Calu3 (cell line): ENCODE results near the gene FBN3. TPM values are rescaled to one million over a fixed set of nuclear protein-coding genes. Genes with fewer than 3 reads are reported as not detected.

Experiments
- BruUV-seq: library from RNA; stranded (reverse); fragments of 400-500 nt; replicated peaks from 2 replicates; lab custom pipeline; 2021; lab: Mats Ljungman, UMichigan
- CTCF ChIA-PET: fragments of 300-600 bp; sonication (Branson Sonifier 250); formaldehyde crosslinking; loops from one replicate; lab custom pipeline; 2022; ENCODE audit warnings: antibody characterized with exemption; lab: Charles Lee
- DNase-seq: peaks from one replicate; pipeline ENCODE4 v3.0.0; 2022
- H3K27ac Mint-ChIP-seq: one replicate; pipeline ENCODE4 v1.8.0; 2022; ENCODE audit warnings: mixed read lengths; ENCODE audit not compliant: unreplicated experiment
- H3K27me3 Mint-ChIP-seq: one replicate; pipeline ENCODE4 v1.8.0; 2022; ENCODE audit warnings: mixed read lengths; ENCODE audit not compliant: unreplicated experiment
- H3K36me3 Mint-ChIP-seq: one replicate; pipeline ENCODE4 v1.8.0; 2022; ENCODE audit warnings: mild to moderate bottlenecking, moderate library complexity, mixed read lengths; ENCODE audit not compliant: insufficient read depth, unreplicated experiment
- H3K4me1 Mint-ChIP-seq: one replicate; pipeline ENCODE4 v1.8.0; 2022; ENCODE audit warnings: mild to moderate bottlenecking, low read depth, mixed read lengths; ENCODE audit not compliant: unreplicated experiment
- H3K4me3 Mint-ChIP-seq: one replicate; pipeline ENCODE4 v1.8.0; 2022; ENCODE audit warnings: mild to moderate bottlenecking, low read depth, moderate library complexity, mixed read lengths; ENCODE audit not compliant: unreplicated experiment
- H3K9me3 Mint-ChIP-seq: one replicate; pipeline ENCODE4 v1.8.0; 2022; ENCODE audit warnings: low read depth, mixed read lengths; ENCODE audit not compliant: unreplicated experiment
- intact Hi-C: fragments of 100-400 bp; cut with micrococcal nuclease; formaldehyde crosslinking; loops from one replicate; pipeline ENCODE4 v1.10.0; 2022; ENCODE audit not compliant: unreplicated experiment
- total RNA-seq: library from RNA; stranded (reverse); gene quantifications from 2 replicates; pipeline ENCODE4 v1.2.3, GENCODE V29; 2022
- TF ChIP-seq, protein P1 (sequence below): fragments of 200-600 bp; IDR thresholded peaks from one replicate; pipeline ENCODE4 v1.8.0; 2022; ENCODE audit warnings: antibody characterized with exemption; ENCODE audit not compliant: unreplicated experiment

Gene FBN3
- total RNA-seq, 1 experiment from 2014 or later = not detected

DNA sequence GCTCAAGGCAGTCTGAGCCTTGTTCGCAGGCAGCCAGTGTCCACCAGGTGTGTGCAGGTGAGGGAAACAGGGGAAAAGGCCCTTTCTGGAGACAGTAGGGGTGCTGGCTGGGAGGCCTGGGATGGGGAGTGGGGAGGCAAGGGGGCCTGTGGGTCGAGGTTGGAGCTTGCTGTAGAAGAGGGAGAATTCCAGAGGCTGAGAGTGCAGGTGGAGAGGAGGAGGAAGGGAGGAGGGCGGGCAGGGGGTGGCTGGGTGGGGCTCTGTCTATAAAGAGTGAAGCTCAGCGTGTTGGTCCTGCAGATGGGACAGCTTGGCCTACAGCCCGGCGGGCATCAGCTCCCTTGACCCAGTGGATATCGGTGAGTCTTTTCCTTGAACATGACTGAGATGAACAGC is 96.9 kb downstream of the FBN3 start, which contains the start of gene CCL25:
Gene CCL25, plus strand, starts transcription at position 297 of the 396 bp plus-strand sequence. CDS start 290 bp downstream, outside the sequence.
- peaks cover under 1% of the 10 kb centered on the region for H3K27me3 Mint-ChIP-seq
- BruUV-seq = no TSS peak
- H3K9me3 Mint-ChIP-seq = no peaks in the 10 kb centered on the region
- H3K27ac Mint-ChIP-seq = no peak within 1 kb of the TSS
- no peak for DNase-seq
- TF ChIP-seq, protein P1, sequence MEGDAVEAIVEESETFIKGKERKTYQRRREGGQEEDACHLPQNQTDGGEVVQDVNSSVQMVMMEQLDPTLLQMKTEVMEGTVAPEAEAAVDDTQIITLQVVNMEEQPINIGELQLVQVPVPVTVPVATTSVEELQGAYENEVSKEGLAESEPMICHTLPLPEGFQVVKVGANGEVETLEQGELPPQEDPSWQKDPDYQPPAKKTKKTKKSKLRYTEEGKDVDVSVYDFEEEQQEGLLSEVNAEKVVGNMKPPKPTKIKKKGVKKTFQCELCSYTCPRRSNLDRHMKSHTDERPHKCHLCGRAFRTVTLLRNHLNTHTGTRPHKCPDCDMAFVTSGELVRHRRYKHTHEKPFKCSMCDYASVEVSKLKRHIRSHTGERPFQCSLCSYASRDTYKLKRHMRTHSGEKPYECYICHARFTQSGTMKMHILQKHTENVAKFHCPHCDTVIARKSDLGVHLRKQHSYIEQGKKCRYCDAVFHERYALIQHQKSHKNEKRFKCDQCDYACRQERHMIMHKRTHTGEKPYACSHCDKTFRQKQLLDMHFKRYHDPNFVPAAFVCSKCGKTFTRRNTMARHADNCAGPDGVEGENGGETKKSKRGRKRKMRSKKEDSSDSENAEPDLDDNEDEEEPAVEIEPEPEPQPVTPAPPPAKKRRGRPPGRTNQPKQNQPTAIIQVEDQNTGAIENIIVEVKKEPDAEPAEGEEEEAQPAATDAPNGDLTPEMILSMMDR = no peak
- H3K4me3 Mint-ChIP-seq = no peak within 1 kb of the TSS
- CTCF ChIA-PET = no interaction called here
- H3K4me1 Mint-ChIP-seq = no peaks in the 10 kb centered on the region
- H3K36me3 Mint-ChIP-seq = no peaks in the 10 kb centered on the region
- intact Hi-C loops = no loop called here

DNA sequence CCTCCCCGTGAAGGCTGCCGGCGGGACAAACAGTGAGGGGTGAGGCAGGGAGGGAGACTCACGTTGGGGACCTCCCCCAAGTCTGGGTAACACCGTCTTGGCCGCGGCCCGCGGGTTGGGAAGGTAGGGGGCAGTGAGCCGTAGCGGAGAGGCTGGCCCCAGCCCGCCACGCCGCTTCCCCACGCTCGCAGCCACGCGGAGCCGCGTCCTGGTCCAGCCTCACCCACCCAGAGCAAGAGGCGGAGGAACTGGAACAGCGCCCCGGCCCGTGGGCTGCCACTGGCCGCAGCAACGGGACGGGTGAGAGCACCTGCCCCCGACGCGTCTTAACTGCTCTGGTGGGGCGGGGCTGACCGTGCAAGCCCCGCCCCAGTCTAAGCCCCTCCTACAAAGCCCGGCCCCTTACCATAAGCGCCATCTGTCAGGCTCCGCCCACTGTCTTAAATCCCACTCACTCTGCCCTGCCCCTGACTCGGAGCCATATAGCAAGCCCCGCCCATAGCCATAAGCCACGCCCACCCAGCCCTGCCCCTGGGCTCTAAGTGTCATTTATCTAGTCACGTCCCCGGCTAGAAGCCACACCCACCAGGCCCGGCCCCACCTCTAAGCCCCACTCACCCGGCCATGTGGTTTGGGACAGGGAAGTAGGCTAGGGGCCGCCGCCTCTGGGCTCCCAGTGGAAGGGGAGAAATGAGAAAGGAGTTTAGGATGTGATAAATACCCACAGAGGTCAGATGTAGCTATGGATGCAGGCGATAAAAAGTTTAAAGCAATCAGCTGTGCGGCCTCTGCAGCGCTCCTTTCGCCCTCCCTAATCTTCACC is 98.9 kb downstream of the FBN3 start:
- Mint-ChIP-seq H3K27ac (no peak overlapping the region), H3K36me3 (no peaks in the 10 kb centered on the region), H3K4me1 (no peaks in the 10 kb centered on the region), H3K4me3 (no peak overlapping the region), H3K27me3 (peaks cover 13% of the 10 kb centered on the region), H3K9me3 (no peaks in the 10 kb centered on the region)
- peak; percentile 13 for DNase-seq
- TF ChIP-seq, protein P1 = no peak
- intact Hi-C loops = no loop called here
- CTCF ChIA-PET = no interaction called here
- BruUV-seq = no TSS peak

DNA sequence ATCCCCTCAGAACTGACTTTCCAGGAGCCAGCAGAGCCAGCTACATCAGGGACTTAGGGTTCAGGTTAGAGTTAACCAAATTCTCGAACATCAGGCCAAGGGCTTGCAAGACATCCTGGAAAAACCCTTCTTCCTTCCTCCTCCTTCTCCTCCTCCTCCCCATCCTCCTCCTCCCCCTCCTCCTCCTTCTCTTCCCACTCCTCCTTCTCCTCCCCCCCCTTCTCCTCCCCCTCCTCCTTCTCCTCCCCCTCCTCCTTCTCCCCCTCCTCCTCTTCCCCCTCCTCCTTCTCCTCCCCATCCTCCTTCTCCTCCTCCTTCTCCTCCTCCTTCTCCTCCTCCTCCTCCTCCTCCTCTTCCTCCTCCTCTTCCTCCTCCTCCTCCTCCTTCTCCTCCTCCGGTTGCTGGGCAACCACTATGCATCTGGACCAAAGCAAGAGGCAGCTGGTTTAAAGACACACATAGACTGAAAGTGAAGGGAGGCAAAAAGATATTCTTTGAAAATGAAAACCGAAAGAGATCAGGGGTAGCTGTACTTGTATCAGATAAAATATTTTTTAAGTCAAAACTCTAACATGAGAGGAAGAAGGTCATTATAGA is 102.7 kb downstream of the FBN3 start:
- Mint-ChIP-seq H3K4me1 (no peaks in the 10 kb centered on the region), H3K36me3 (no peaks in the 10 kb centered on the region), H3K9me3 (no peaks in the 10 kb centered on the region), H3K27me3 (peaks cover 13% of the 10 kb centered on the region), H3K27ac (no peak overlapping the region), H3K4me3 (no peak overlapping the region)
- TF ChIP-seq, protein P1 = no peak
- DNase-seq = no peak
- no TSS peak for BruUV-seq
- intact Hi-C loops = no loop called here
- CTCF ChIA-PET = no interaction called here

DNA sequence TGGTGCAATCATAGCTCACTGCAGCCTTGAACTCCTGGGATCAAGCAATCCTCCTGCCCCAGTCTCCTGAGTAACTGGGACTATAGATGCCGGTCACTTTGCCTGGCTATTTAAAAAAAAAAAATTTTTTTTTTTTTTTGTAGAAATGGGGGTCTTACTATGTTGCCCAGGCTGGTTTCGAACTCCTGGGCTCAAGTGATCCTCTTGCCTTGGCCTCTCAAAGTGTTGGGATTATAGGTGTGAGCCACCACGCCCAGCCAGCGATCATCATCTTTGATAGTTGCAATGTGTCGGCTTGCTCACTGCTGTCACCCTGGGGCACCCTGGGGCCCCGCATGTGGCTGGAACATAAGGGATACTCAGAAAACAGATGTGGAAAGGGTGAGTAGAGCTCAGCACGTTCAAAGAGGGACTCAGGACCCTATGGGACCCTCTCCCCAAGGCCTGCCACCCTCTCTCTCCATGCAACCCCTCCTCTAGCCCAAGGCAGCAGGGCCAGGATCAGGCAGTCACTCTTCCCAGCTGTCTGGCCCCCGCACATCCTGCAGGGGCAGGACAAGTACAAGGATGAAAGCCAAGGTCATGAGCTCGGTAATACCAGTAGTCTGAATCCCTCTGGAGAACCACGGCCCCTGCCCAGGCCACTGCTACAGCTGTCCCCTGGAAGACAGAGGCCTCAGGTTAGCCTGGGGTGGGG is 103.4 kb downstream of the FBN3 start:
- Mint-ChIP-seq H3K27ac (no peak overlapping the region), H3K9me3 (no peaks in the 10 kb centered on the region)
- no TSS peak for BruUV-seq

More for the DNA sequence above, 103.4 kb downstream of the FBN3 start:
- Mint-ChIP-seq H3K4me1 (no peaks in the 10 kb centered on the region), H3K27me3 (peaks cover 13% of the 10 kb centered on the region), H3K4me3 (no peak overlapping the region), H3K36me3 (no peaks in the 10 kb centered on the region)
- DNase-seq = no peak
- intact Hi-C loops = no loop called here
- TF ChIP-seq, protein P1 = no peak
- CTCF ChIA-PET = no interaction called here
